Measurements from ENCODE around the gene KLHL3.

DNA sequence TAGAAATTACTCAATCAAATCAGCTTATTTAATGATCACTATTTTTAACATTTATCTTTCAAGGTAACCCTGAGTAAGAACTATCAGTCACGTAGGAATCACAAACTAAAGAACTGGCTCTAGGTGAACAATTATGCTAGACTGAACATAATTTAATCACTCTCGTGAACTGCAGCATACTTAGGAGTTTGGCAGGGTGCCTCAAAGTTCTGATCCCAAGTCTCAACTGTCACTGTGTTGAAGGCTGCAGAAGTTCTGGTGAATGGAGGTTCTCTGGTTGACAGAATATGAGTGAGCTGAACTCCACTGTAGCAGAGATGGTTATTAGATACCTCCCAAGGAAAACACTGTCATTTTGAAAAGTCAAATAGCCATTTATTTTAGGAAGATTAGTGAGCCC is 89.1 kb downstream of the KLHL3 start:
- TF ChIP-seq EP300 (IDR thresholded peaks at IDR 0.05; ENCODE audit: borderline replicate concordance in 1 of 2, low read depth in 1 of 2, low read length in 1 of 2) (no peak), YY1 (IDR thresholded peaks at IDR 0.05; ENCODE audit: low read depth) (no peak), JUND (IDR thresholded peaks at IDR 0.05) (no peak), RAD21 (IDR thresholded peaks at IDR 0.05; ENCODE audit: low read length) (no peak), FOXJ3 (CRISPR knock-in tag; IDR thresholded peaks at IDR 0.05) (no peak)
- TF ChIP-seq, protein P1, sequence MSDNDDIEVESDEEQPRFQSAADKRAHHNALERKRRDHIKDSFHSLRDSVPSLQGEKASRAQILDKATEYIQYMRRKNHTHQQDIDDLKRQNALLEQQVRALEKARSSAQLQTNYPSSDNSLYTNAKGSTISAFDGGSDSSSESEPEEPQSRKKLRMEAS (IDR thresholded peaks at IDR 0.05; ENCODE audit: low read depth) = no peak
- TF ChIP-seq, protein P2, sequence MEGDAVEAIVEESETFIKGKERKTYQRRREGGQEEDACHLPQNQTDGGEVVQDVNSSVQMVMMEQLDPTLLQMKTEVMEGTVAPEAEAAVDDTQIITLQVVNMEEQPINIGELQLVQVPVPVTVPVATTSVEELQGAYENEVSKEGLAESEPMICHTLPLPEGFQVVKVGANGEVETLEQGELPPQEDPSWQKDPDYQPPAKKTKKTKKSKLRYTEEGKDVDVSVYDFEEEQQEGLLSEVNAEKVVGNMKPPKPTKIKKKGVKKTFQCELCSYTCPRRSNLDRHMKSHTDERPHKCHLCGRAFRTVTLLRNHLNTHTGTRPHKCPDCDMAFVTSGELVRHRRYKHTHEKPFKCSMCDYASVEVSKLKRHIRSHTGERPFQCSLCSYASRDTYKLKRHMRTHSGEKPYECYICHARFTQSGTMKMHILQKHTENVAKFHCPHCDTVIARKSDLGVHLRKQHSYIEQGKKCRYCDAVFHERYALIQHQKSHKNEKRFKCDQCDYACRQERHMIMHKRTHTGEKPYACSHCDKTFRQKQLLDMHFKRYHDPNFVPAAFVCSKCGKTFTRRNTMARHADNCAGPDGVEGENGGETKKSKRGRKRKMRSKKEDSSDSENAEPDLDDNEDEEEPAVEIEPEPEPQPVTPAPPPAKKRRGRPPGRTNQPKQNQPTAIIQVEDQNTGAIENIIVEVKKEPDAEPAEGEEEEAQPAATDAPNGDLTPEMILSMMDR (IDR thresholded peaks at IDR 0.05) = no peak
- TF ChIP-seq, protein P3, sequence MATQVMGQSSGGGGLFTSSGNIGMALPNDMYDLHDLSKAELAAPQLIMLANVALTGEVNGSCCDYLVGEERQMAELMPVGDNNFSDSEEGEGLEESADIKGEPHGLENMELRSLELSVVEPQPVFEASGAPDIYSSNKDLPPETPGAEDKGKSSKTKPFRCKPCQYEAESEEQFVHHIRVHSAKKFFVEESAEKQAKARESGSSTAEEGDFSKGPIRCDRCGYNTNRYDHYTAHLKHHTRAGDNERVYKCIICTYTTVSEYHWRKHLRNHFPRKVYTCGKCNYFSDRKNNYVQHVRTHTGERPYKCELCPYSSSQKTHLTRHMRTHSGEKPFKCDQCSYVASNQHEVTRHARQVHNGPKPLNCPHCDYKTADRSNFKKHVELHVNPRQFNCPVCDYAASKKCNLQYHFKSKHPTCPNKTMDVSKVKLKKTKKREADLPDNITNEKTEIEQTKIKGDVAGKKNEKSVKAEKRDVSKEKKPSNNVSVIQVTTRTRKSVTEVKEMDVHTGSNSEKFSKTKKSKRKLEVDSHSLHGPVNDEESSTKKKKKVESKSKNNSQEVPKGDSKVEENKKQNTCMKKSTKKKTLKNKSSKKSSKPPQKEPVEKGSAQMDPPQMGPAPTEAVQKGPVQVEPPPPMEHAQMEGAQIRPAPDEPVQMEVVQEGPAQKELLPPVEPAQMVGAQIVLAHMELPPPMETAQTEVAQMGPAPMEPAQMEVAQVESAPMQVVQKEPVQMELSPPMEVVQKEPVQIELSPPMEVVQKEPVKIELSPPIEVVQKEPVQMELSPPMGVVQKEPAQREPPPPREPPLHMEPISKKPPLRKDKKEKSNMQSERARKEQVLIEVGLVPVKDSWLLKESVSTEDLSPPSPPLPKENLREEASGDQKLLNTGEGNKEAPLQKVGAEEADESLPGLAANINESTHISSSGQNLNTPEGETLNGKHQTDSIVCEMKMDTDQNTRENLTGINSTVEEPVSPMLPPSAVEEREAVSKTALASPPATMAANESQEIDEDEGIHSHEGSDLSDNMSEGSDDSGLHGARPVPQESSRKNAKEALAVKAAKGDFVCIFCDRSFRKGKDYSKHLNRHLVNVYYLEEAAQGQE (IDR thresholded peaks at IDR 0.05; ENCODE audit: low read depth, low read length) = no peak
- TF ChIP-seq, protein P4, sequence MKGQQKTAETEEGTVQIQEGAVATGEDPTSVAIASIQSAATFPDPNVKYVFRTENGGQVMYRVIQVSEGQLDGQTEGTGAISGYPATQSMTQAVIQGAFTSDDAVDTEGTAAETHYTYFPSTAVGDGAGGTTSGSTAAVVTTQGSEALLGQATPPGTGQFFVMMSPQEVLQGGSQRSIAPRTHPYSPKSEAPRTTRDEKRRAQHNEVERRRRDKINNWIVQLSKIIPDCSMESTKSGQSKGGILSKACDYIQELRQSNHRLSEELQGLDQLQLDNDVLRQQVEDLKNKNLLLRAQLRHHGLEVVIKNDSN (IDR thresholded peaks at IDR 0.05; ENCODE audit: borderline replicate concordance, low read depth) = no peak
- TF ChIP-seq, protein P5, sequence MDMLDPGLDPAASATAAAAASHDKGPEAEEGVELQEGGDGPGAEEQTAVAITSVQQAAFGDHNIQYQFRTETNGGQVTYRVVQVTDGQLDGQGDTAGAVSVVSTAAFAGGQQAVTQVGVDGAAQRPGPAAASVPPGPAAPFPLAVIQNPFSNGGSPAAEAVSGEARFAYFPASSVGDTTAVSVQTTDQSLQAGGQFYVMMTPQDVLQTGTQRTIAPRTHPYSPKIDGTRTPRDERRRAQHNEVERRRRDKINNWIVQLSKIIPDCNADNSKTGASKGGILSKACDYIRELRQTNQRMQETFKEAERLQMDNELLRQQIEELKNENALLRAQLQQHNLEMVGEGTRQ (IDR thresholded peaks at IDR 0.05; ENCODE audit: borderline replicate concordance, low read depth, low read length) = no peak
